ENCODE data around the gene DOCK4.

The DOCK4 gene

GRCh38 chr7:112189691-112190090 lies 16.5 kb downstream of the DOCK4 start:
- DNase-seq (ENCODE audit: low read depth in 2 of 2): no peak

- no peak for DNase-seq (ENCODE audit: low read depth in 2 of 2)
These were observed 17.9 kb downstream of the DOCK4 start for GRCh38 chr7:112188257-112188656.

- no peak for DNase-seq (ENCODE audit: low read depth in 2 of 2)
These were observed 19.9 kb downstream of the DOCK4 start for GRCh38 chr7:112186300-112186699.

GRCh38 chr7:112185005-112185834 lies 21.0 kb downstream of the DOCK4 start:
- no peak for DNase-seq (ENCODE audit: low read depth in 2 of 2)

GRCh38 chr7:112184455-112184854 lies 21.7 kb downstream of the DOCK4 start:
- no peak for DNase-seq (ENCODE audit: low read depth in 2 of 2)

GRCh38 chr7:112183266-112183665 lies 22.9 kb downstream of the DOCK4 start:
- no peak for DNase-seq (ENCODE audit: low read depth in 2 of 2)

- no peak for DNase-seq (ENCODE audit: low read depth in 2 of 2)
These were observed 23.4 kb downstream of the DOCK4 start for GRCh38 chr7:112182749-112183148.

- DNase-seq (ENCODE audit: low read depth in 2 of 2): no peak
These were observed 26.0 kb downstream of the DOCK4 start for GRCh38 chr7:112180223-112180622.

- DNase-seq (ENCODE audit: low read depth in 2 of 2): no peak
These were observed 29.3 kb downstream of the DOCK4 start for GRCh38 chr7:112176693-112177415.

- DNase-seq (ENCODE audit: low read depth in 2 of 2): no peak
These were observed 30.0 kb downstream of the DOCK4 start for GRCh38 chr7:112176241-112176640.

GRCh38 chr7:112174192-112174591 lies 32.0 kb downstream of the DOCK4 start:
- no peak for DNase-seq (ENCODE audit: low read depth in 2 of 2)

GRCh38 chr7:112173568-112173905 lies 32.7 kb downstream of the DOCK4 start:
- DNase-seq (ENCODE audit: low read depth in 2 of 2): no peak

- no peak for DNase-seq (ENCODE audit: low read depth in 2 of 2)
These were observed 33.2 kb downstream of the DOCK4 start for GRCh38 chr7:112172870-112173567.

- no peak for DNase-seq (ENCODE audit: low read depth in 2 of 2)
These were observed 34.5 kb downstream of the DOCK4 start for GRCh38 chr7:112171673-112172072.

- no peak for DNase-seq (ENCODE audit: low read depth in 2 of 2)
These were observed 37.3 kb downstream of the DOCK4 start for GRCh38 chr7:112168915-112169314.

GRCh38 chr7:112167147-112167546 lies 39.1 kb downstream of the DOCK4 start:
- DNase-seq (ENCODE audit: low read depth in 2 of 2): no peak

GRCh38 chr7:112162784-112163506 lies 43.3 kb downstream of the DOCK4 start:
- no peak for DNase-seq (ENCODE audit: low read depth in 2 of 2)

- DNase-seq (ENCODE audit: low read depth in 2 of 2): no peak
These were observed 43.9 kb downstream of the DOCK4 start for GRCh38 chr7:112162142-112162766.

GRCh38 chr7:112161253-112162141 lies 44.7 kb downstream of the DOCK4 start:
- no peak for DNase-seq (ENCODE audit: low read depth in 2 of 2)

- DNase-seq (ENCODE audit: low read depth in 2 of 2): no peak
These were observed 45.4 kb downstream of the DOCK4 start for GRCh38 chr7:112160771-112161150.
